KG1 (cell line): ENCODE data around the gene CEMP1.

ENCODE experiments used
- DNase-seq: peaks from one replicate; lab custom pipeline; 2025; lab: John Stamatoyannopoulos, UW

Gene CEMP1

DNA sequence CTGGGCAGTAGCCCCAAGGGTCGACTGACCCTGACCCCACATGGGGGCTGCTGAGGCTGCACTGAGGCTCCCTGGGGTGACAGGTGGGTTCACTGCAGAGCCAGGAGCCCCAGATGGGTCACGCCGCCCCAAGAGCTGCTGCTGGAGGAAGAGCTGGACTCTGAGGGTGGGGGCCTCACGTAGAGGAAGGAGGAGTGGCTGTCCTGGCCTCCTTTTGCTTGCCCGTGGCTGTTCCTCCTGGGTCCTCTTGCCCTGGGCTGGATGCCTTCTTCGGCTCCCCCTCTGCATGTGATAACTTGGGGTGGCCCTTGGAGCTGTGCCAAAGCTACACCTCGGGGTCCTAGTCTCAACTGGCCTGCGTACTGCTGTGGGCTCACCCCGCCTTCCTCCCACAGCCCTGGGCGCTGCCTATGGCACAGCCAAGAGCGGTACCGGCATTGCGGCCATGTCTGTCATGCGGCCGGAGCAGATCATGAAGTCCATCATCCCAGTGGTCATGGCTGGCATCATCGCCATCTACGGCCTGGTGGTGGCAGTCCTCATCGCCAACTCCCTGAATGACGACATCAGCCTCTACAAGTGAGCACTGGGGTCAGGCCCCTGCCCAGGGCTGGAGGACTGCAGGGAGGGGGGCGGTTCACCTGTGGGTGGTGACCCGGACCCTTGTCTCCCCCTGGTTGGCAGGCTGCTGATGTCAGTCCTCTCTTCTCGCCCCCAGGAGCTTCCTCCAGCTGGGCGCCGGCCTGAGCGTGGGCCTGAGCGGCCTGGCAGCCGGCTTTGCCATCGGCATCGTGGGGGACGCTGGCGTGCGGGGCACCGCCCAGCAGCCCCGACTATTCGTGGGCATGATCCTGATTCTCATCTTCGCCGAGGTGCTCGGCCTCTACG, 12.1 kb downstream of the CEMP1 start:
- DNase-seq: no peak

DNA sequence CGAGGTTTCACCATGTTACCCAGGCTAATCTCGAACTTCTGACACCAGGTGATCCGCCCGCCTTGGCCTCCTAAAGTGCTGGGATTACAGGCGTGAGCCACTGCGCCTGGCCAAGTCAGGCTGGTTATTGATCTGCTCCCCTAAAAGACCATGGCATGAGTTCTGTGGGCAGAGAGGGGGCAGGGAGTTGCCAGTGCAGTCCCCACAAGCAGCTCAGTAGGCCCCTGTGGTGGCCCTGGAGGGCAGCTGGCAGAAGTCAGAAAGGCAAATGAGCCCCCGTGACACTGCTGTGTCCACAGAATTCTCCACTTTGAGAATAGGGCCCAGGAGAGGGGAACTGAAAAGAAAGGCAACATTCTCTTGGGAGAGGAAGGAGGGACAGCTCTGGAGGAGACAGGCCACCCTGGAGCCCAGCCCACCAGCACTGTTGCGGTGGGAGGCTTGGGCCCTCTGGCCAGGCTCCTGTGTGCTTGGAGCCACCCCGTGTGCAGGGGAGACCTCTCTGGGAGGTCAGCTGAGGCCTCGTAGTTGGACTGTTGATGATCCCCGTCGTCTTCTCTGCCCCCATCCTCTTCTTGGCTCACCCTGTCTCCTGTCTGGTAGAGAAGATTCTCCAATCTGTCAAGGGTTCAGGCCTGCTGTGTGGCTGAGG, 13.1 kb downstream of the CEMP1 start:
- no peak for DNase-seq

DNA sequence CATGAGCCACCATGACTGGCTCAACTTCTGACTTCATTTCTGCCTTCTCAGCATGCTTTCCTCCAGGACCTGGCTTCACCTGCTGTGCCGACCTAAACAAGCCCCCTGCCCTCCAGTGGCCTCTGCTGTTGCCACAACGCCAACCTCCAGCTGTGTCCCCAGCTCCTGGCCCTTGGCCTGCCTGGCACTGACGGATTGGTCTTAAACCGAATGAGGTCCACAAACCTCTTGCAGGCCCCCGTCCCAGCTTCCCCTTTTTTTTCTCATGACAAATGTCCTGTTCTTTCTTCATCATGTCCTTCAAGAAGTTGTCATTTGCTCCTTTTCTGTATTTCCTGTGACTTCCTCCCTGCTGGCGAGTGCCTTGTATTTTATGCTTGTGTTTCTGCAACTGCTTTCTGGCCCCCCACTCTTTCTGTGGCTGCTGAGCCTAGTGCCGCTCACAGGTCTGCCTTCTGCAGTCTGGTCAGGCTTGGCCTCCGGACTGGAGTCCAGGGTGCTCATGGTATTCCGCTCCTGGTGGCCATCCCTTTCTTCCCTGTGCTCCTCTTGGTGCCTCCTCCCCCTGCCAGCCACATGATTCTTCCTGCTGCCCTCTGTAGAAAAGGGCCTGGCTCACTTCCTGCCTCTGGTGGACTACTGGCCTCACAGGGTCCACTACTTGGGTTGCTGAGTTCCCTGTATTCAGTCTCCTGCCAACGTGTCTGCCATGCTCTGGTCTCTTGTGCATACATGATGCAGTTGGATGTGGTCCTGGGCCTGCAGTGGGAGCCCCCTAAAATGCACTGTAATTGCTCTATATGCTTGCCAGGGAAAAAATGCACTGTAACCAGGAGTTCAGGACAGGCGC, 14.6 kb downstream of the CEMP1 start:
- no peak for DNase-seq

DNA sequence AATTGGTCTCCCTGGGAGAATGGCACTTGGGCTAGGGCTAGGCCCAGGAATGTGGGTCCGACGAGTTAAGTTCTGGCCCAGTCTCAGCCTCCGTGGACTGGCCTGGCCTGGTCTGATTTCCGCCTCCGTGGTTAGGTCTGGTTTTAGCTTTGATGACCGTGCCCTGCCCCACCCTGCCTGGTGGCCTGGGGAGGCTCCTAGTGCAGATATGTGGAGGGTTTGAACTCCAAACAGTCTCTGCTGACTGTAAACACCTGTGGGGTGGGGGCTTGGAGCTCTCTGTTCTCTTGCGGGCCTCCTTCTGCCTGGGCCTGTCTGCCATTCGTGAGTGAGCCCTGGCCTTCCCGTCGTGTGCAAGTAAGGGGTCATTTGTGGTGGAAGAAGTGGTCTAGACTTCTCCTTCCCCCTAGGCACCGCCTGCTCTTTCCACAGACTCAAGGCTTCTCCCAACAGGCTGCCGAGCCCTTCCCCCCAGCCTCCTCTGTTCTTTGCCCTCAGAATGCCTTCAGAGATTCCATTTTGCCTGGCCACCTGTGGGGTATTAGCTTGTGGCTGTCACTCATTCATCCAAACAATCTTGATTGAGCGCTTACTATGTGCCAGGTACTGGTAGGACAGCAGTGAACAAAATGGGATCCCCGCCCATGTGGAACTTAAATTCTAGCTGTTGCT, 15.9 kb downstream of the CEMP1 start:
- DNase-seq: no peak

DNA sequence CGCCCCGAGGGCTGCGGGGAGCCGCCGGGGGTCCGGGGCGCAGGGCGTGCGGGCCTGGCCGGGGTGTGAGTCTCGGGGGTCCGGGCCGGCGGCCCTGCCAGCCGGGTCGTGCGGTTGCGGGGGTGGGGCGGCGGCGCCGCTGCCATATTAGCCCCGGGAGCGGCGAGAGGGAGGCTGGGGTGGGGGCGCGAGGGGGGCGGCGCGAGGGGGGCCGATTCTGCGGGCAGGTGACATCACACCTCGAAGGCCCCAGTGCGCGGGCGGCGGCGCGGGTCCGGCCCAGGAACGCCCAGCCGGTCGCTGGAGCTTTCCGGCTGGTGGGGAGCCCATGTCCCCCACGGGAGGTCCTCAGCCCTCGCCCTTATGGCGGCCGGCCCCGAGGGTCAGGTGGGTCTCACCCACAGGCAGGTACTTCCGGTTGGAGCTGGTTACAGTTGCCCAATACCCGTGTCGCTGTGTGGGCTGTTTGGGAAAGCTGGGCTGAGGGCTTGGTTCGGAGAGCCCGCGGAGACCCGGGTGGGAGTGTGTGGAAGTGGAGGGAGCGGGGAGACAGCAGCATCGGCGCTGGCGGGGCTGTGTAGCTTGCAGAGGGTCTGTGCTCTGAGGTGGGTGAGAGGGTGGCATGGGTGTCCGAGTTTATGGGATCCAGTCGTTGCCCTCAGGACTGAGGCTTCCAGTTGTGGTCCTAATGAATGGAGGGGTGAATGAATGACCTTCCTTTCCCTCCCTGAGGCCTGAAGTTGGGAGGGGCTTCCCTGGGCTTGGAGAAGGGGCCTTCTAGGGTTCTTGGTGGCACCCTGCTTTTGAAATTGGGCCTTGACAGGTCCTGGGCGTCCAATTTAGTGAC, 16.7 kb downstream of the CEMP1 start:
- no peak for DNase-seq

DNA sequence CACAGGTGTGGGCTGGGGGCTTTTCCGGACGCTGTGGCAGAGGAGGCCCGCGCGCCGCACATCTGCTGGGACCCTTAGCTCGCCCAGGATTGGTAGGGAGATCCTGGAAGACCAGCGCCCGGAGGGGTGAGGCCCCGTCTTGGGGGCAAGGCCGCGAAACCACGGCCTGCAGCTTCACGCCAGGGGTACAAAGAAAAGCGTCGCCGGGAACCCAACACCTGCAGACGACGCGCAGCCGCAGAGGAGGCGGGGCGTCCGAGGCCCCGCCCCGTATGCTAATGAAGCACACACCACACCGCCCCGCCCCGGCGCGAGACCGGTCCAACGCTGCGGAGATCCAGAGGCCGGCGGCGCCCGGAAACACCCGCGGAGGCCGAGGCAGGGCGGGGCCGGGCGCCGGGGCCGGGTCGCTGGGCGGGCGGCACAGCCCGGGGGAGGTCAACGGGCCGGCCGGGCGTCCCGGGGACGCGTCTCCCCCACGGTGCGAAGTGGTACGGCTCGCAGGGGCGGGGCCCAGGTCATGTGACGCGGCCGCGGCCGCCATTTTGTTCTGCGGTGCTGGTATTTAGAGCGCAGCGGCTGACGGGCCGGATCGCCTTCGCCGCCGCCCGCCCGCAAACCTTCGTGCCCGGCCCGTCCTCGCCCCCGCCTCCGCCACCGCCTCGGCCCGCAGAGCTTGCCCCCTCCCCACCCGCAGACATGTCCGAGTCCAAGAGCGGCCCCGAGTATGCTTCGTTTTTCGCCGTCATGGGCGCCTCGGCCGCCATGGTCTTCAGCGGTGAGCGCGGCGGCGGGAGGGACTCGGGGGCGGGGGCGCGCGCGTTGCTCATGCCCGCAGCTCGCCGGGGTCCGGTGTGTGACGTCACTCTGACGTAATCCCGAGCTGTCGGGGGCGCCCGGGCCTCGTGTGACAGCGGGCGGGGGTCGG, 17.5 kb downstream of the CEMP1 start, which contains the start of gene ATP6V0C:
ATP6V0C (plus strand) TSS at position 548 of the 928 bp plus-strand sequence; CDS start at position 700, 152 bp downstream.
- peak; percentile 91 for DNase-seq

DNA sequence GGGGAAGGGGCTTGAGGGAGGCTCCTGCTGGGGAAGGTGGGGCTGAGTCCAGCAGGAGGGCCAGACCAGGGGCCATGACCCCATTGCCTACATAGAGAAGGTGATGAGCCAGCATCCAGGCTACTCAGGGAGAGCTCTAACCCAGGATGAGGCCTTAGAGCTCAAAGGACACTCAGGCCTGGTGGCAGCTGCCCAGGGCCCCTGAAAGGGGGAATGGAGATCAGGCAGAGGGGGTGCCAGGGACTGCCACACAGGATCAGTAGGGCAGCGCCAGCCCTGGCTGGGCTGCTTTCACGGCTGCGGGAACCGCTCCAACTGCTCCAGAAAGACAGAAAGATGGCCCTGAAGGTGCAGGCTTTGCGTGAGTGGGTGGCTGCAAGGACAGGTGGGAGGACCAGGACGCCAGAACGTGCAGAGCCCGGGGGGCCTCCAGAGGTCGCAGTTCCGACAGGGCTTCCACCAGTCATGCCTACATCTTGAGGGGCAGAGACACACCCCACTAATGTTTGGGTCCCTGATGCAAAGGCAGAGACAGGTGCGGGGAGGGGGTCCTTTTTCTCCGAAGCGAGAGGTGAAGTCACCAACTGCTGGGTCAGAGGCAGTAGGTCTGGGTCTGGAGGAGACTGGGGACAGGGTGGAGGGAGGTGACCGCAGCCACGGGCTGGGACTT, 18.3 kb downstream of the CEMP1 start:
- DNase-seq: no peak

DNA sequence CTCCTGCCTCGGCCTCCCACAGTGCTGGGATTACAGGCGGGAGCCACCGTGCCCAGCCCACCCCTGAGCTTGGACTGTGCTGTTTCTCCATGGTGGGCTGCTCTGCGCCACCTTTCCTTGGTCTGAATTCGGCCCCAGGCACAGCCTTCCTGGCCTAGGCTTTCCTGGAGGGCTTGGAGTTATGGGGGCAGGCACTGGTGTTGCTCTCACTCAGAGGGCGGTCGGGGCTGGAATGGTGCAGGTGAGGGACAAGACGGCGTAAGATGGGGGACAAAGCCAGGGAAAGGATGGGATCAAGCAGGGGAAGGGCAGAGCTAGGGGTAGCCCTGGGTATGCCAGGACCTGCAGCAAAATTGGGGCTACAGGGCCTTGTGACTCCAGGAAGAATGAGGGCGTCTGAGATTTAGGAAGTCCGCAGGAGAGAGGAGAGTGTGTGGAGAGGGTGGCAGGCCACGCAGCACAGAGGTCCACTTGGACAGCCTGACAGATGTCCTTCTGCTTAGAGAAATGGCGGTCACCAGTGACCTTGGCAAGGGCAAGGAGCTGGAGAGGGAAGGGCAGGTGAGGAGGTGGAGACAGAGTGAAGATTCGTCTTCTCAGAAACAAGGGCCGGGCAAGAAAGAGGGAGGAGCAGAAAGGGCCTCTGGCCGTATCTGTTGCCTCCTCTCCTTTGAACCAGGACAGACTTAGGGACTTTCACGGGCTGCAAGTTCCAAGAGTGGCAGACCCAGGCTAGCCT, 19.0 kb downstream of the CEMP1 start:
- DNase-seq: no peak

DNA sequence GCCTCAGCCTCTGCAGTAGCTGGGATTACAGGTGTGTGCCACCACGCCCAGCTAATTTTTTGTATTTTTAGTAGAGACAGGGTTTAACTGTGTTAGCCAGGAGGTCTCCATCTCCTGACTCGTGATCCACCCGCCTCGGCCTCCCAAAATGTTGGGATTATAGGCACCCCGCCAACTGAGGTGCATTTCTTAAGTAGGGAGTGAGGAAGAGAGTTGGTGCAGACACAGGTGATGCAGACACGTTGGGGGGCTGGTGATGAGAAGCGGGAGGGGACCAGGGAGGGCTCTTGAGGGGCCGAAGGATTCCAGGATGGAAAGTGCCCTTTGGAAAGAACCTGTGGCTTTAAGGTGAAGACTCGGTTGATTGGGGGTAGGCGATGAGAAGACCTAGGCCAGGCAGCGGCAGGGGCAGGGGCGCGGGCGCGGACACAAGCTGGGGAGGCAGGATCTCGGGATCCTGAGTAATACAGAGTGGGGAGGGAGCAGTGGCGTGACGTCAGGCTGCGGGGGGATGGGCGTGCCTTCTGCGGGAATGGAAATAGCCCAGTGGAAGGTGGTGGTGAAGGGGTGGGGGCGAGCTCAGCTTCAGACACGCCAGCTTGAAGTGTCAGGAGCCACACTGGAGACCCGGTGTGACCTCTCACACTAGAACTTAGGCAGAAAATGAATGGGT, 19.9 kb downstream of the CEMP1 start:
- DNase-seq: no peak

DNA sequence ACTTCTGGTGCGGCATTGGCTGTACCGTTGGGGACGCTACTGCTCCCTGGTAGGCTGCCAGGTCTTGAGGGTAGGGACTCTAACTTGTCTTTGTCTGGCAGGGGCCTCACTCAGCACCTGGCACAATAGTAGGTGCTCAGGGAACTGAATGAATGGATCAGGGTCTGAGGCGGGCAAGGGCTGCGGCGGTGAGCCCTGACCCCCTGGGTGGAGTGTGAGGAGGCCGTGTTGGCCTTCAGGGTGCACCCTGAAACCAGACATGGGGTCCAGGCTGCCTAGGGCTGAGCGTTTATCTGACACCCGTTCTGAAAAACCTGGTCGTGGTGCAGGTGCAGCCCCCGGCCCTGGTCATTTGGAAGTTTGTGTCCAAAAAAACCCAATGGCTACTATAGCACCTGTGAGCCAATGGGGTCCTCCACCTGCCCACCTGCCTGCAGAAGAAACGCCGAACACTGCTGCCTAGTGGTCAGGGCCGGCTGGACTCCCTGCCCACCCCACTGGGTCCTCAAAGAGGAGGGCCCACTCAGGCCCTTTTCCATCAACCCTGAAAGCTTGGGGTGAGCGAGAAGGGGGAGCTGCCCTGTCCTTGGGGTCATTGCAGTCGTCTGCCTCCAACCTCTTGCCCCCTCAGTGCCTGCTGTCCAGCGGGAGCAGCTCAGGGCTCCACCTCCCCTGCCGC, 22.3 kb downstream of the CEMP1 start:
- DNase-seq: no peak

DNA sequence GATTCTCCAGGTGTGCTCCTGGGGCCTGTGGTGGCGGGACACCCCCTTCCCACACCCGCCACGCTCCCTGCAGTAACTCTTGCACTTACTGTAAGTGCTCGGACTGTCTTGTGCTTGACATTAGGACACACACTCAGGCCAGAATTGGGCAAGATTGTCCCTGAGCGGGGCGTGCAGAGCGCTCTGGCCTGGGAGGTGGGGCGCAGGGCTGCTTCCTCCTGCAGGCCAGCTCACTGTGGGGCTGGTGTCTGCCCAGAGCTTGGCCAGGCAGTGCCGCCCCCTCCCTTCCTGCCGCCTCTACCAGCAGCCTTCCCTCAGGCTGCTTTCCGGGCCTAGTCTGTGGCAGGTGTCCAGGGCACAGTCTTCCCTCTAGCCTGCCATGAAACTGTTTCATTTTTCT, 23.5 kb downstream of the CEMP1 start:
- DNase-seq: no peak

DNA sequence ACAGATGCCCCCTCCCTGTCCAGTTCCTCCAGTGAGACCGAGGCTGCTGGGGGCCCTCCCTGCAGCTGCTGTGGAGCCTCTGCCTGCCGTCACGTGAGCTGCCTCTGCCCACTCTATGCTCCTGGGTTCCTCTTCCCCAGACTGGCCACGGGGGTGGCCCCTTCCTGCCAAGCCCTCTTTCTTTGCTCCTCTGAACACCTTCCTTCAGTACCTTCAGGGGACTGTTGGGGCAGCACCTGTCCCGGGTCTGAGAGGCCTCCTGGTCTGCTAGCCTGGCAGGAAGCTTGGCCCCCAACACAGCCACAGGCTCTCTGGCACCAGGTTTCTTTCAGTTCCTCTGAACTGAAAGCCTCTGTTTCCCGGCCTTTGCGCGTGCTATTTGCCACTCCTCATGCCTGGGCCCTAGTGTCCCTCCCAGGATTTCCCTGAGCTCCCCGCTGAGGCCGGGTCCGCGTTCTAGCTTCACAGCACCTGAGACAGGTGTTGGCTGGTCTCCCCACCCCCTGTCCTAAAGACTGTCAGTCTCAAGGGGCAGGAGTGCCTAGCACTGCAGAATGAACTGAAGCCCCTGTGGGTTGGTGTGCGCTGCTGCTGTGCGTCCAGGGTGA, 24.1 kb downstream of the CEMP1 start:
- DNase-seq: peak; percentile 32

DNA sequence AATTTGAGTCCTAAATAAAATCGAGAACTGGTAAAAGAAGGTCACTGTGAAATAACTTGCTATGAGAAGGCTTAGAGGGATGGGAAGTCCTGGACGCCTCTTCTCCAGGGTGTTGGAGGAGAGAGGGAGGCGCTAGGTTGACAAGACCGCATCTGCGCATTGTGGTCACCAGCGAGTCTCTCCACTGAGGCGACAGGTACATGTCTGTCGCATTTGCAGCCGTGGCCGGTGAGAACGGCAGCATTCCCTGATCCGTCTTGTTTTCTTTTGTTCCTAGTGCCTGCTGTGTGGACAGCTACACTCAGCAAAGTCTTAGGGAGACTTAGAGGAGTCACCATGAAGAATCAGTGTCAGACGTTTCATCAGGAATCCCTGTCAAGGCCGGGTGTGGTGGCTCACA, 25.5 kb downstream of the CEMP1 start:
- DNase-seq: no peak

DNA sequence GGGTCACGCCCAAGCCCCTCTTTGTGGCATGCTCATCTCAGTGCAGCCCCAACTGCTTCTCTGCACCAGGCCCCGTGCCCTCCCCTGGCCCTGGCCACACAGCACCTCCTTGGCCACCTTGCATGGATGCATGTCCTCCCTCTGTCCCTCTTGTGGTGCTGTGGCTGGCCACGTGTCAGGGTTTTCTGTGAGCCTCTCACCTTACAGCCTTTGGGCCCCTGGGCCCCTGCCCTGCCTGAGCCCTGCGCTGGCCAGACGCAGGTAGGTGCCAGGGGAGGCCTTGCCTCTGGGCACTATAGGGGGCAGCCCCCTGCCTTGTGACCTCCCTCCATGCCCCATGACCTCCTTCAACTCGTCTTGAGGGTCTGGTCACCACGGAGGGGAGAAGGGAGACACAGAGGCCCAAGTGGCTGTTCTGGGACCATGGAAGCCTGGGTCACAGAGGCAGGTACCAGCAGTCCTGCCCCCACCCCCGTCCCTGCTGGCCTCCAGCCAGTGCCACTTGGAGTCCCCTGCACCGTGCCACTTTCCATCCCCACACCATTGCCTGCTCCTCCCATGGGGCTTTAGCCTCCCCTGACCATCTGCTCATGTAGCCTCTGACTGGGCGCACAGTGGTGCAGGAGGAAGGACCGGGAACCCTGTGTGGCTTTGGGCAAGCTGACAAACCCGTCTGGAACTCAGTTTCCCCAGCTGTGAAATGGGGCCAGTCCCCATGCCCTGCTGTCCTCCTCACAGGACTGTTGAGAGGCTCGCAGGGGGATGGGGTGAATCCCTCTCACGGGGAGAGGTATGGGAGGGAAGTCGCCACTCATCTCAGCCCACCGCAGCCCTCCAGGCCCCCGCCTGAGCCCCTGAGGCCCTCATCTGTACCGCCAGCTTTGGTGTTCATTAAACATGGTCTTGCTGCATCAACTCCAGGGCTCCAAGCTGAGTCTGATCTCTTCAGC, 29.0 kb downstream of the CEMP1 start:
- DNase-seq: no peak

DNA sequence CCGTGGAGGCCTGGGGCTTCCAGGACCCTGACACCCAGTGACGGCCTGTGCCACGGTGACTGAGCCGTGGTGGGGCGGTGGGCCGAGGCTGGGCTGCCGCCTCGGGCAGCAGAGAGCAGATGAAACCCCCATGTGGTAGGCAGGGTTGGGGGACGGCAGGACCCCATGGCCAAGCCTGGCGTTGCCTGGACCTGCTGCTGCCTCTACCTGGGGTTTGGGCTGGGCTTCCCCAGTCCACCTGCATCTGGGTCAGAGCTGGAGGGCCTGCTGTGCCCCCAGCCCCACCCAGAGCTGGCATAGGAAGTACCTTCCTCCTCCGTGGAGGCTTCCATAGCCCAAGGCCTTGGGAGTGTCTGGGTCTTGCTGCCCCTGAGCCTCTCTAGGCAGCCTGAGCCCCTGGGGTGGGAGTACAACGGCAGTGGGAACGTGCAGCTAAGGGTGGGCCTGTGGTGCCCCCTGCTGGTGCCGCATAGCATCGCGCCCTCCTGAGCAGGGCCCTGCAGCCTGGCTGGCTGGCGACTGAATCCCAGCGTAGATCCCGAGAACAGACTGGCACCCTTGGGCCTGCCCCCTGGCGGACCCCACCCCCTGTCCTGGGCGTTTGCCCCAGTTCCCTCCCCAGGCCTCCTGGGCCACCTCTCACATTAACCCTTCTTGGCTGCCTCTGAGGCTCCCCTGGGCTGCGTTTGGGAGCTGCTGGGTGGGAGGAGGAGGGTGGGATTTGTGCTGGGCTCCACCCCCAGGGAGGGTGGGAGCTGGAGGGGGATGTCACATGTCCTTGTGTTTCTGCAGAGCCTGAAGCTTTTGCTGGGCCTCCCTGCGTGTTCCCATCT, 30.1 kb downstream of the CEMP1 start:
- peak; percentile 51 for DNase-seq
